MV-4-11 (cell line): ENCODE measurements around the gene PRKCQ.
A peak's percentile ranks its signal among the peaks of the same experiment; 100 is the strongest.

Experiments used
- DNase-seq: peaks from one replicate; lab custom pipeline; 2025; lab: John Stamatoyannopoulos, UW

Gene PRKCQ

DNA sequence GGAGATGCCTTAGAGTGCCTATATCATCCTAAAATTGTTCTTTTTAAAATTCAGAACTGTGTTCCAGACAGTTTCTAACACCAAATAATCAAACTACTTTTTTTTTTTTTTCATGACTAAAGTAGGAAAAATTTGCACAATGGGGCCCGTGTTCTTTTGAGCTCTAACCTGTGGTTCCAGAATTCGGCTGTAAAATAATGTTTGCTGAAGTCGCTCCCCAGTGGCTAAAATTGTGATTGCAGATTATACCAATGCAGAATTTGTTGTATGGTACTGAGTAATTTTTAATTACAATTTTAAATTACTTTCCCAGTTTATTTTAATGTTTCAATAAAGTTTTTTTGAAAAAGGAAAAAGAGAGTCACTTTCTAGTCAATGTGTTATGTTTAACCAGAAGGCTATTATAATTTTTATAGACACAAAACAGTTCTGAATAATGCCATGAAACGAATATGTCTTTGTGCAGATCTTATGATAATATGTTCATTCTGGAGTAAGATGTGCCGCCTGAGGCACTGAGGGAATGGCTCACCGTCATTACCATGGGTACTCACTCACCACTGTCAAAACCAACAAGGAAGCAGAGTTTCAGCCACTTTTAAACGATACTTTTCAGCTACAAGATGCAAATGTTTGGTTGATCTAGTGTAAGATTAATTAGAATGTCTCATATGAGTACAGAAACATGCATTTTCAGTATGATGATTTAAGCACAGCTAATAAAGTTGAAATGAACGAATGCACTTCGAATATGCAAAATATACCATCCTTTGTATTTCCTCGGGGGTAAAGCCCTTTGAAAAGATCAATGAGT, 173.6 kb downstream of the PRKCQ start:
- DNase-seq, result peak; percentile 13

GRCh38 chr10:6405713-6406112, 174.4 kb downstream of the PRKCQ start:
- no peak for DNase-seq

DNA sequence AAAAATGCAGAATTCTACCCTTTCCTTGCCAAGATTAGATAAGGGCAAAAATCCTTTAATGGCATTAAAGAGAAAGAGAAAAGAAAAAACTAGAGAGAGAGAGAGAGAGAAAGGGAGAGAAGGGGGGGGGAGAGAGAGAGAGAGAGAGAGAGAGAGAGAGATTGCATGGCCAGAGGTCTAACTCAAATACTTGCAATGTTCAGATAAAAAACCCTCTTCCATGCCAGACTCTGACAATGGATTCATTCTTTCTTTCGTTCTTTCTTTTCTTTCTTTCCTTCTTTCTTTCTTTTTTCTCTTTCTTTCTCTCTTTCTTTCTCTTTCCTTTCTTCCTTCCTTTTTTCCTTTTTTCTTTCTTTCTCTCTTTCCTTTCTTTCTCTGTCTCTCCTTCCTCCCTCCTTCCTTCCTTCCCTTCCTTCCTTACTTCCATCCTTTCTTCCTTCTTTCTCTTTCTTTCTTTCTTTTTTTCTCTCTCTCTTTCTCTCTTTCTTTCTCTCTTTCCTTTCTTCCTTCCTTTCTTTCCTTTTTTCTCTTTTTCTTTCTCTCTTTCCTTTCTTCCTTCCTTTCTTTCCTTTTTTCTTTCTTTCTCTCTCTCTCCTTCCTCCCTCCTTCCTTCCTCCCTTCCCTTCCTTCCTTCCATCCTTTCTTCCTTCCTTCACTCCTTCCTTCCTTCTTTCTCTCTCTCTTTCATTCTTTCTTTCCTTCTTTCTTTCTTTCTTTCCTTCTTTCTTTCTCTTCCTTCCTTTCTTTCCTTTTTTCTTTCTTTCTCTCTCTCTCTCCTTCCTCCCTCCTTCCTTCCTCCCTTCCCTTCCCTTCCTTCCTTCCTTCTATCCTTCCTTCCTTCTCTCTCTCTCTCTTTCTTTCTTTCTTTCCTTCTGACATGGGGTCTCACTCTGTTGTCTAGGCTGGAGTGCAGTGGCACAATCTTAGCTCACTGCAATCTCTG, 175.7 kb downstream of the PRKCQ start:
- no peak for DNase-seq

GRCh38 chr10:6402960-6403359, 177.1 kb downstream of the PRKCQ start:
- no peak for DNase-seq

DNA sequence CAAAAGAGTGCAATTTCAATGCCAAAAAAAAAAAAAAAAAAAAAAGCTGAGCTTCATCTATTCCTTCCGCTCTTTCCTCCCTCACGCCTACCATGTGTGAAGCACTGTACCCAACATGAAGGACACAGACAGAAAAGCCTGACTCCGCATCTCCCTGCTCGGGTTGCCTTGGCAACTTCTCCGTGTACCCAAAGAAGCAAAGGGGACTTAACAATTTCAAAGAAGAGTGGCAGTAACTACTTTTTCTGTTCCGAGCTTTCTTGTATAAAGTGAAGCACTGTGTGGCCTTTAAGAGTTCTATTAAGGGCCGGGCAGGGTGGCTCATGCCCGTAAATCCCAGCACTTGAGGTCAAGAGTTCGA, 177.7 kb downstream of the PRKCQ start:
- DNase-seq, result no peak

- peak; percentile 56 for DNase-seq
Observed at GRCh38 chr10:6401558-6402348, 178.3 kb downstream of the PRKCQ start.

DNA sequence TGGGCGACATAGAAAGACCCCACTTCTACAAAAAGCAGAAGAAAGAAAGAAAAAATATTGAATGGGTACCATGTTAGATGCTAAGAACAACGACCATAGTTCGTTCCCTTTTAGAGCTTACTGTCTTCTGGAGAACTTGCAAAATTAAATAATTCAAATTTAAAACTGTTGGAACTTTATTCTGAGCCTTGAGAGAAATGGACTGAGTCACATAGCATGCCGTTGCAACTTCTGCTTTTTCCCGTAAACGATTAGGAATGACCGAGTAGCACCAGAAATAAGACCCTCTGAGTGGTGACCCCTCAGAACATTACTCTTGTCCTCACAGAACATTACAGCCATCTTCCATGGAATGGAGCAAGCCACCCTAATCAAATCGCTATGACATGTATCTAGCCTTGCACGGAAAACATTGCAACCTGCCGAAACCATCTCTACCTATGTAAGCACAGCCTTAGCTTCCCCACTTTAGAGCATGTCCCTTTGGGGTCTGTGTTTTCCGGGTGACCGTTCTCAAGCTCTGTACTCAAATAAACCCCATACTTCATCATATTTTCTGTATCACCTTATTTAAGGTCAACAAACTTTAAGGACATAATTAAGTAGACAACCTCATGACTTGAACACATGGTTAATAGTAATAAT, 179.1 kb downstream of the PRKCQ start:
- DNase-seq, result no peak

GRCh38 chr10:6400331-6400730, 179.7 kb downstream of the PRKCQ start:
- DNase-seq, result peak; percentile 14

DNA sequence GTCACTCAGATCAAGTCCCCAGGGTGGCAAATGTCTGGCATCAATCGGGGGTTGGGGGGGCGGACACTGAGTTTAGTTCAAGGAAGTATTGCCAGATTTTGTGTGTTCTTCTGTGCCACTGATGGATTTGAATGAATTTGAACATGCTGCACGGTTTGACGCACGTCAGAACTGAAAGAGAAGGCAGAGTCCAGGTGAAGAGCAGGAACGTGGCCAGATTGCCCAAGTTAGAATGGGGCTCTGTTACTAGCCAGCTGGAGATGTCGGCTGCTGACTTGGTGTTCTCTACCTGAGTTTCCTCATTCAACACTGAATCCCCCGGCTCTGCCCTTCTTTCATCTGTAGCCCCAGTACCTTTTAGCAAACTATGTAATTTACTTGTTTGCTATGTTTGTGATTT, 180.2 kb downstream of the PRKCQ start:
- DNase-seq, result no peak

DNA sequence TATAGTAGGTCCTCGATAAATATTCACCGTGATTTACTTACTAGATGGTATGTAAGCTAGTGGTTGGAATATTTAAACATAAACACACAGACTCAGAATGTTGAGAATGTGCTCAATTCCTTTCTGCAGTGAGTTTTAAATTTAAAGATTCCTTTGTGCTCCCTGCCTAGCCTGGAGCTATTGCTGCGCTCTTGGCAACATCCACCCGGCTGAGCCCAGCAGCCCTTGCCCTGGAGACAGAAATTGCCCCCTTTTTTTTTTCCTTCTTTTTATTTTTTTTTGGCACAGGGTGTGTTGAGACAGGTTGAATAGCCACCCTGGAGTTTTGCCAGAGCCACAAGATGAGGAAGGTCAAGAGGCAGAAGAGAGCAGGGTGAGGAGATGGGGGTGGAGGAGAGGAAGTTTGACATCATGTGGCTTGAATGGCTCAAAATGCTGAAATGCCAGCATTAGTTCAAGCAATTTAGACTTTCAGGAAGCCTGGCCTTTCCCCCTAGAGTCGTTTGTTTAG, 180.8 kb downstream of the PRKCQ start:
- DNase-seq, result peak; percentile 76

- DNase-seq, result peak; percentile 19
Observed at GRCh38 chr10:6398399-6398798, 181.7 kb downstream of the PRKCQ start.

DNA sequence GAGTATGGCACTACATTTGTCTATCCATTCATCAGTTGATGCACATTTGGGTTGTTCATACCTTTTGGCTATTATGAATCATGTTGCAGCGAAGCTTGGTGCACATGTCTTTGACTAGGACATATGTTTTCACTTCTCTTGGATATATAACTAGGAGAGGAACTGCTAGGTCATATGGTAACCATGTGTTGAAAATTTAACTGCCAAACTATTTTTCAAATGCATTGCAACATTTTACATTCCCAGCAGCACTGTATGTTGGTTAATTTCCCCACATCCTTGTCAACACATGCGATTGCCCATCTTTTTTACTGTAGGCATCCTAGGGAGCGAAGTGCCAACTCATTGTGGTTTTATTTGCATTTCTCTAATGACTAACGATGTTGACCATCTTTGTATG, 183.4 kb downstream of the PRKCQ start:
- DNase-seq, result peak; percentile 98

DNA sequence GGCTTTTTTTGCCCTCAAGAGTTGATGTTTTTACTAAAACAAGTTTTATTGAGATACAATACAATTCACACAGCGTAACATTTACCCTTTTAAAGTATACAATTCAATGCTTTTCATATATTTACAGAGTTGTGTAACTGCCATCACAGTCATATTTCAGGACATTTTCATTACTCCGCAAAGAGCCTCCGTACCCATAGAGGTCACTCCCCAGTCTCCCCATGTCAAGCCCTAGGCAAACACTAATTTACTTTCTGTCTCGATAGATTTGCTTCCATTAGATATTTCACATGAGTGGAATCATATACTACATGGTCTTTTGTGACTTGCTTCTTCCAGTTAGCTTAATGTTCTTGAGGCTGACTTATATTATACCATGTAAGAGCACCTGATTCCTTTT, 183.8 kb downstream of the PRKCQ start:
- DNase-seq, result no peak

DNA sequence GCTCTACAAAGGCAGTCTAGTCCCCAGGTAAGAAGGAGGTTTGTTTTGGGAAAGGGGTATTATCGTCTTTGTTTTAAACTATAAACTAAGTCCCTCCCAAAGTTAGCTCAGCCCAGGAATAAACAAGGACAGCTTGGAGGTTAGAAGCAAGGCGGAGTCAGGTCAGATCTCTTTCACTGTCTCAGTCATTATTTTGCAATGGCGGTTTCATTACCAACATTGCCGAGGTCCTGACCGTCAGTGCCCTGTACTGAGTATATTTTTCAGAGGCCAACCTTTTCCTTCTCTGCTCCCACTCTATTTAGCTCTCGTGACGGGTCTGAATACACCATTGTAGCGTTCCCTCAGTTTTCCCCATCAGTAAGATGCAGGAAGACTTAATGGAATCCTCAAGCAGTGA, 184.5 kb downstream of the PRKCQ start:
- peak; percentile 41 for DNase-seq

- DNase-seq, result no peak
Observed at GRCh38 chr10:6394084-6394483, 186.0 kb downstream of the PRKCQ start.

GRCh38 chr10:6393168-6393567, 186.9 kb downstream of the PRKCQ start:
- DNase-seq, result no peak

GRCh38 chr10:6390213-6390845, 189.7 kb downstream of the PRKCQ start:
- DNase-seq, result peak; percentile 39

DNA sequence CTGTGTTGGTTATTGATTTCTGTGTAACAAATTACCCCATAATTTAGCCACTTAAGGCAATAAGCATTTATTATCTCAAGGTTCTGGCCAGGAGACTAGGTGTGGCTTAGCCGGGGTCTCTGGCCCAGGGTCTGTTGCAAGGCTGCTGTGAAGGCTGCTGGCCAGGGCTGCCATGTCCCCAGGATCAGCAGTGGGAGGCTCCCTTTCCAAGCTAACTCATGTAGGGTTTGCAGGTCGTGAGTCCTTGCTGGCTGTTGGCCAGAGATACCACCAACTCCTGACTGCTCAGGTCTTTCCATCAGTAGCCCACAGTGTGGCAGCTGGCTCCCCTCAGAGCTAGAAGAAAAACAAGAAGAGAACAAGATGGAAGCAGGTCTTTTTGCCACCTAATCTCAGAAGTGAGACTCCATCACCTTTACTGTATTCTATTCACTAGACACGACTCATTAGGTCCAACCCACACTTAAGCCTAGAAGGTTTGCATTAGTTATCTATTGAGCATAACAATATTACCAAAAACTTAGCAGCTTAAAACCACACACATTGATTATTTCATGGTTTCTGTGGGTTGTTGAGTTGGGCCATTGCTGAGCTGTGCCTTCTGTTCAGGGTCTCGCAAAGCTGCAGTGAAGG, 191.7 kb downstream of the PRKCQ start:
- no peak for DNase-seq

DNA sequence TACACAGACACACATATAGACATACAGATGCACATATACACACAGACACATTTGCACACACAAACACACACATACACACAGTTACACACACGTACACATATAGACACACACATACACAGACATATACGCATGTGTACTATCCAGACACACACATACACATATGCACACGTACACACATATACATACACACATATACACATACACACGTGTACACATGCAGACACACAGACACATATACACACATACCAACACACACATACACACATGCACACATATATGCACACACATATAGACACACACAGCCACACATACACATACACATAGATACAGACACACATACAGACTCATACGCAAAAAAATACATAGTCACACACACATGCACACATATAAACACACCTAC, 193.1 kb downstream of the PRKCQ start:
- no peak for DNase-seq

DNA sequence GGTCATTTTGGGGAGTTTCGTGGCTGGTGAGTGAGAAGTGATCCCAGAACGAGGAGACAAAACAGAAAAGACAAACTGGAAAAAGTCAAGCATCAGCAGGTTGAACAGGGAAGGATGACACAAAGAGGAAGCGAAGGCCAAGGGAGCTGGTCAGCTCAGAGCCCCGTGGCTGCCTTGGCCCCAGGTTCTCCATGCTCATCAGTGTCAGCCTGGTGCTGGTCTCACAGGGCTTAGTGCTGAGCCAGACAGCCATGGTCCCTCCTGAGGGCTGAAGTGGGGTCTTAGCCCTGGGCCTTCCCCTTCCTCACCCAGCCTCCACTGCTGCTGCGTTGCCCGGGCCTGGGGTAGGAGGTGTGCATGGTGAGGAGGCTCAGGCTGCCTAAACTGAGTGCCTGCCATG, 193.7 kb downstream of the PRKCQ start:
- peak; percentile 2 for DNase-seq

DNA sequence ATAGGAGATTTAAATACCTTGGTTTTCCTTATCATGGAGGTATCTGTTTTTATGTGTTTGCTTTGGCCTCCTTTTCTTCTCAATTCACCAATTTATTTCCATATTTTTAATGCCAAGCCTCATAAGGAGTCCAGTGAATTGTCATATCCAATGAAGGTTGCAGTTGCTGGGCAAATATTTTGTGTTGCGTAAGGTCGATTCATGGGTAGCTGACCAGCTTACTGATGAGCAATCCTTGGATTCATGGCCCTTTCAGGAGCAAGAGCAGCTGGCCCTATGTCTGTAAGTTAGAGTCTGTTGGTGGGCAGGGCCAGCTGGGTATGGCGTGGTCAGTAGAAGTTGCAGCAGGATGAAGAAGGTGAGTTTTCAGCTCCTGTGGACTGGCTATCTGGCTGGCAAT, 194.4 kb downstream of the PRKCQ start:
- DNase-seq, result peak; percentile 8
